Endodermal cell (in vitro differentiated cells): Measurements from ENCODE around the gene JUNB. TPM values are rescaled to one million over a fixed set of nuclear protein-coding genes. Genes with fewer than 3 reads are reported as not detected.
A peak's percentile ranks its signal among the peaks of the same experiment; 100 is the strongest.

Source experiments
- DNase-seq: peaks from one replicate; pipeline ENCODE4 v3.0.0-alpha.2; 2017
- H3K27ac ChIP-seq: 2 replicates; pipeline ENCODE4 v1.5.1; 2013; ENCODE audit warnings: mild to moderate bottlenecking, low read depth, low read length, moderate library complexity
- H3K27me3 ChIP-seq: 2 replicates; pipeline ENCODE4 v1.6.1; 2013; ENCODE audit warnings: mild to moderate bottlenecking, low read length, moderate library complexity; ENCODE audit not compliant: insufficient read depth, control insufficient read depth, poor library complexity, severe bottlenecking
- H3K36me3 ChIP-seq: 2 replicates; pipeline ENCODE4 v1.7.0; 2013; ENCODE audit warnings: mild to moderate bottlenecking, low read length, moderate library complexity; ENCODE audit not compliant: control insufficient read depth, insufficient read depth
- H3K4me1 ChIP-seq: one replicate; pipeline ENCODE4 v1.7.0; 2013; ENCODE audit warnings: low read length; ENCODE audit not compliant: control insufficient read depth, insufficient read depth
- H3K4me3 ChIP-seq: 2 replicates; pipeline ENCODE4 v1.5.1; 2013; ENCODE audit warnings: mild to moderate bottlenecking, low read length, moderate library complexity
- H3K9ac ChIP-seq: 2 replicates; pipeline ENCODE4 v1.6.1; 2013; ENCODE audit warnings: mild to moderate bottlenecking, low read length, moderate library complexity; ENCODE audit not compliant: poor library complexity, severe bottlenecking; ENCODE audit errors: extremely low read depth
- H3K9me3 ChIP-seq: 2 replicates; pipeline ENCODE4 v1.6.1; 2013; ENCODE audit warnings: mild to moderate bottlenecking, low read length, moderate library complexity; ENCODE audit not compliant: control insufficient read depth
- H3K27ac Mint-ChIP-seq: 2 replicates; pipeline ENCODE4 v1.8.0; 2020; ENCODE audit warnings: mixed read lengths
- H3K27me3 Mint-ChIP-seq: 2 replicates; pipeline ENCODE4 v1.8.0; 2021; ENCODE audit warnings: mild to moderate bottlenecking, mixed read lengths; ENCODE audit not compliant: insufficient read depth
- H3K36me3 Mint-ChIP-seq: 2 replicates; pipeline ENCODE4 v1.8.0; 2020; ENCODE audit warnings: low read depth, mixed read lengths
- H3K4me1 Mint-ChIP-seq: 2 replicates; pipeline ENCODE4 v1.8.0; 2020; ENCODE audit warnings: mixed read lengths
- H3K4me3 Mint-ChIP-seq: 2 replicates; pipeline ENCODE4 v1.8.0; 2020; ENCODE audit warnings: mild to moderate bottlenecking, moderate library complexity, mixed read lengths
- H3K9me3 Mint-ChIP-seq: 2 replicates; pipeline ENCODE4 v1.8.0; 2020; ENCODE audit warnings: mild to moderate bottlenecking, mixed read lengths
- whole genome bisulfite sequencing, 2 experiments: methylation state at CpG; one replicate each; pipeline versions ENCODE4 v1.1.5 to v1.1.7; 2013; ENCODE audit warnings: missing lambda C conversion rate in 2 of 2, mixed read lengths in 1 of 2; ENCODE audit not compliant: insufficient coverage in 1 of 2, insufficient read length in 1 of 2; 5-methylcytosine and 5-hydroxymethylcytosine counted together
- long read RNA-seq, 4 experiments: library from polyadenylated mRNA in 2 of 4; library from RNA in 1 of 4; library from capped mRNA in 1 of 4; stranded (forward) in 3 of 4; unstranded in 1 of 4; transcript quantifications; one replicate each; pipeline ENCODE4 v2.0.0, GENCODE V29; 2020 to 2021; ENCODE audit warnings: inconsistent platforms in 1 of 4
- polyA plus RNA-seq, 2 experiments: library from polyadenylated mRNA; stranded (reverse); fragments of 50-300 nt; gene quantifications; one replicate each; pipeline ENCODE4 v1.2.3, GENCODE V29; 2013
- total RNA-seq, 2 donors: library from RNA; stranded (reverse); fragmentation: NEBNext Ultra II Directional in 1 of 2; extraction: Animal tissue kit (Norgen Biotek cat#: 25700) in 1 of 2; gene quantifications; 2 replicates in 1 of 2; 3 replicates in 1 of 2; pipeline ENCODE4 v1.2.1, GENCODE V29; 2021
- TF ChIP-seq, protein P1 (sequence below): fragments of 200-600 bp; sonication (generic); conservative IDR thresholded peaks from 2 replicates; pipeline ENCODE4 v1.5.0; 2021; ENCODE audit warnings: antibody characterized with exemption, mild to moderate bottlenecking

JUNB gene
- total RNA-seq: 1 to 10 TPM; 6.7 to 7.2 TPM
- polyA plus RNA-seq (2013, experiment 1 of 2): 7.7 TPM
- 9.9 TPM for polyA plus RNA-seq (2013, experiment 2 of 2)
- long read RNA-seq, experiment 1, partial matches to known transcripts: 0 of 3 reads
- long read RNA-seq, experiment 1, other reads (novel, unspliced or antisense): 0 of 3 reads
- long read RNA-seq, experiment 2, transcript JUNB-201 (1 exons, 1,820 nt): major isoform, 28 of 28 reads
- long read RNA-seq, experiment 2, partial matches to known transcripts: 0 of 28 reads
- long read RNA-seq, experiment 2, other reads (novel, unspliced or antisense): 0 of 28 reads
- long read RNA-seq, experiment 3, transcript JUNB-201 (1 exons, 1,820 nt): major isoform, 60 of 60 reads
- long read RNA-seq, experiment 3, partial matches to known transcripts: 0 of 60 reads
- long read RNA-seq, experiment 3, other reads (novel, unspliced or antisense): 0 of 60 reads
- long read RNA-seq, experiment 4: 0 reads

DNA sequence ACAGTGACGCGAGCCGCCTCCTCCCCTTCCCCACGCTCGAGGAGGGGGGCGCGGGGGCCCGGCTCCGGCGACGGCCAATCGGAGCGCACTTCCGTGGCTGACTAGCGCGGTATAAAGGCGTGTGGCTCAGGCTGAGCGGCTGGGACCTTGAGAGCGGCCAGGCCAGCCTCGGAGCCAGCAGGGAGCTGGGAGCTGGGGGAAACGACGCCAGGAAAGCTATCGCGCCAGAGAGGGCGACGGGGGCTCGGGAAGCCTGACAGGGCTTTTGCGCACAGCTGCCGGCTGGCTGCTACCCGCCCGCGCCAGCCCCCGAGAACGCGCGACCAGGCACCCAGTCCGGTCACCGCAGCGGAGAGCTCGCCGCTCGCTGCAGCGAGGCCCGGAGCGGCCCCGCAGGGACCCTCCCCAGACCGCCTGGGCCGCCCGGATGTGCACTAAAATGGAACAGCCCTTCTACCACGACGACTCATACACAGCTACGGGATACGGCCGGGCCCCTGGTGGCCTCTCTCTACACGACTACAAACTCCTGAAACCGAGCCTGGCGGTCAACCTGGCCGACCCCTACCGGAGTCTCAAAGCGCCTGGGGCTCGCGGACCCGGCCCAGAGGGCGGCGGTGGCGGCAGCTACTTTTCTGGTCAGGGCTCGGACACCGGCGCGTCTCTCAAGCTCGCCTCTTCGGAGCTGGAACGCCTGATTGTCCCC, at the start of gene JUNB:
TSS of gene JUNB (plus strand) at position 142 of the 706 bp plus-strand sequence. CDS start at position 428, 286 bp downstream.
- Mint-ChIP-seq H3K27ac (peak within 1 kb of the TSS; percentile 89), H3K27me3 (peaks cover 9% of the 10 kb centered on the region), H3K4me3 (peak within 1 kb of the TSS; percentile 74), H3K36me3 (no peaks in the 10 kb centered on the region), H3K9me3 (no peaks in the 10 kb centered on the region), H3K4me1 (peaks cover 33% of the 10 kb centered on the region)
- H3K36me3 ChIP-seq: no peaks in the 10 kb centered on the region
- H3K4me3 ChIP-seq: peak within 1 kb of the TSS; percentile 86
- WGBS, 2 experiments: 0 to 1% methylated on average over 18 to 73 of the region's 73 CpGs
- peak; percentile 94 for DNase-seq
- H3K9me3 ChIP-seq: no peaks in the 10 kb centered on the region
- peaks cover 9% of the 10 kb centered on the region for H3K27me3 ChIP-seq
- H3K4me1 ChIP-seq: peaks cover 11% of the 10 kb centered on the region
- TF ChIP-seq, protein P1, sequence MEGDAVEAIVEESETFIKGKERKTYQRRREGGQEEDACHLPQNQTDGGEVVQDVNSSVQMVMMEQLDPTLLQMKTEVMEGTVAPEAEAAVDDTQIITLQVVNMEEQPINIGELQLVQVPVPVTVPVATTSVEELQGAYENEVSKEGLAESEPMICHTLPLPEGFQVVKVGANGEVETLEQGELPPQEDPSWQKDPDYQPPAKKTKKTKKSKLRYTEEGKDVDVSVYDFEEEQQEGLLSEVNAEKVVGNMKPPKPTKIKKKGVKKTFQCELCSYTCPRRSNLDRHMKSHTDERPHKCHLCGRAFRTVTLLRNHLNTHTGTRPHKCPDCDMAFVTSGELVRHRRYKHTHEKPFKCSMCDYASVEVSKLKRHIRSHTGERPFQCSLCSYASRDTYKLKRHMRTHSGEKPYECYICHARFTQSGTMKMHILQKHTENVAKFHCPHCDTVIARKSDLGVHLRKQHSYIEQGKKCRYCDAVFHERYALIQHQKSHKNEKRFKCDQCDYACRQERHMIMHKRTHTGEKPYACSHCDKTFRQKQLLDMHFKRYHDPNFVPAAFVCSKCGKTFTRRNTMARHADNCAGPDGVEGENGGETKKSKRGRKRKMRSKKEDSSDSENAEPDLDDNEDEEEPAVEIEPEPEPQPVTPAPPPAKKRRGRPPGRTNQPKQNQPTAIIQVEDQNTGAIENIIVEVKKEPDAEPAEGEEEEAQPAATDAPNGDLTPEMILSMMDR: peak; percentile 52
- peak within 1 kb of the TSS; percentile 70 for H3K27ac ChIP-seq
- H3K9ac ChIP-seq: peak within 1 kb of the TSS; percentile 89

DNA sequence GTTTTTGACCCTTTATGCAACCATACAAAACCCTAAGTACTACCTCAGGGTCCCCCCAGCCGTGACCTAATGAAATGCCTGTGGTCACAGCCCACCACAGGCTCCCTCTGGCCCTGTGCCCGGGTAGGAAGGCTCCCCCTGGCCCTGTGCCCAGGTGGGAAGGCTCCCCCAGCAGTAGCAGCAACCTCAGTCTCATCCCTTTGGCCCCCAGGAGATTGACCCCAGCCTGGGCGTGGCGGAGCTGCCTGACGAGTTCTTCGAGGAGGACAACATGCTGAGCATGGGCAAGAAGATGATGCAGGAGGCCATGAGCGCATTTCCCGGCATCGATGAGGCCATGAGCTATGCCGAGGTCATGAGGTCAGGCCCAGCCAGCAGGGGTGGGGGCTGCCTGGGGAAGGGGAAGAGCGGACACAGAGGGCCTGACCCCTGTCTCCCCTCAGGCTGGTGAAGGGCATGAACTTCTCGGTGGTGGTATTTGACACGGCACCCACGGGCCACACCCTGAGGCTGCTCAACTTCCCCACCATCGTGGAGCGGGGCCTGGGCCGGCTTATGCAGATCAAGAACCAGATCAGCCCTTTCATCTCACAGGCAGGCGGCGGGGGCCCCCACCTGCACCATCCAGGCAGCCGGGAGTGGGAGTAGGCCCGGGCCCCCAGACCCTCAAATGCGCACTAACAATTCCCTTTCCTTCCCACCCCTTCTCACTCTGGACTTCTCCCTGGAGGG, 46.0 kb upstream of the JUNB start:
- Histone ChIP-seq H3K9me3 (peaks cover 16% of the 10 kb centered on the region), H3K4me1 (no peaks in the 10 kb centered on the region), H3K9ac (no peak overlapping the region), H3K27ac (no peak overlapping the region), H3K4me3 (no peak overlapping the region), H3K36me3 (peaks cover 51% of the 10 kb centered on the region), H3K27me3 (peaks cover 11% of the 10 kb centered on the region)
- H3K4me1 Mint-ChIP-seq: peaks cover 4% of the 10 kb centered on the region
- 92 to 95% methylated on average over 8 to 22 of the region's 22 CpGs for WGBS, 2 experiments
- peaks cover 15% of the 10 kb centered on the region for H3K9me3 Mint-ChIP-seq
- H3K27ac Mint-ChIP-seq: no peak overlapping the region
- DNase-seq: no peak
- TF ChIP-seq, protein P1: no peak
- H3K4me3 Mint-ChIP-seq: no peak overlapping the region
- H3K27me3 Mint-ChIP-seq: peaks cover 10% of the 10 kb centered on the region
- peaks cover 55% of the 10 kb centered on the region for H3K36me3 Mint-ChIP-seq

DNA sequence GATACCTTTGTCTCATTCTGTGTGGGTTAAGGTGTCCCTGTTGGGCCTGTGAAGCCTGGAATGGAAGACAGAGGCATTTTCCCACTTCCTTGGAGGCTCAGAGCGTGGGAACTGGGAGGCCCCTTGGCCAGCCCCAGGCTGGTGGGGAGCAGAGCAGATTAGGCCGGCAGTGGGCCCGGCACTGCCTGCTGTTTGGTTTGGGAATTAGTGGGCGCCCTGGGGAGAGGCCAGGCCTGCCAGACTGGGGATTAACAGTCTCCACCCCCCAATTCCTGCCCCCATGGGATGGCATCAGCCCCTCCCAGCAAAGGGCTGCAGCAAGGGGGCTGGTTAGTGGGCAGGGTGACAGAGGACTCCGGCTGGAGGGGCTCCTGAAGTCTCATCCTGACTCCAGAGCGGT, 42.8 kb upstream of the JUNB start:
- H3K27me3 ChIP-seq: peaks cover 39% of the 10 kb centered on the region
- H3K9ac ChIP-seq: no peak overlapping the region
- Mint-ChIP-seq H3K4me1 (peaks cover 7% of the 10 kb centered on the region), H3K27me3 (peaks cover 40% of the 10 kb centered on the region), H3K9me3 (peaks cover 15% of the 10 kb centered on the region), H3K4me3 (no peak overlapping the region), H3K27ac (peak overlapping the region; percentile 92), H3K36me3 (peaks cover 41% of the 10 kb centered on the region)
- 58 to 60% methylated on average over 1 to 6 of the region's 6 CpGs for WGBS, 2 experiments
- no peaks in the 10 kb centered on the region for H3K4me1 ChIP-seq
- peak overlapping the region; percentile 53 for H3K4me3 ChIP-seq
- TF ChIP-seq, protein P1: no peak
- H3K36me3 ChIP-seq: peaks cover 38% of the 10 kb centered on the region
- no peak overlapping the region for H3K27ac ChIP-seq
- DNase-seq: peak; percentile 77
- peaks cover 16% of the 10 kb centered on the region for H3K9me3 ChIP-seq
